SKM-1 treated with dmso at 0.1 percent for 144 hours (cell line): Measurements from ENCODE around the gene KCTD7.
"Not testable (repeated sequence)": the region's sequence is repeated elsewhere in the genome, so short reads cannot be mapped to it uniquely, and the experiment has no call there.

Source experiments
- DNase-seq: peaks from one replicate; lab custom pipeline; 2025; ENCODE audit not compliant: unreplicated experiment; lab: John Stamatoyannopoulos, UW

KCTD7 gene

GRCh38 chr7:66681491-66682349, 53.0 kb downstream of the KCTD7 start:
- peak; percentile 94 for DNase-seq

- DNase-seq = no peak
Observed at GRCh38 chr7:66682350-66683093, 53.8 kb downstream of the KCTD7 start.

DNA sequence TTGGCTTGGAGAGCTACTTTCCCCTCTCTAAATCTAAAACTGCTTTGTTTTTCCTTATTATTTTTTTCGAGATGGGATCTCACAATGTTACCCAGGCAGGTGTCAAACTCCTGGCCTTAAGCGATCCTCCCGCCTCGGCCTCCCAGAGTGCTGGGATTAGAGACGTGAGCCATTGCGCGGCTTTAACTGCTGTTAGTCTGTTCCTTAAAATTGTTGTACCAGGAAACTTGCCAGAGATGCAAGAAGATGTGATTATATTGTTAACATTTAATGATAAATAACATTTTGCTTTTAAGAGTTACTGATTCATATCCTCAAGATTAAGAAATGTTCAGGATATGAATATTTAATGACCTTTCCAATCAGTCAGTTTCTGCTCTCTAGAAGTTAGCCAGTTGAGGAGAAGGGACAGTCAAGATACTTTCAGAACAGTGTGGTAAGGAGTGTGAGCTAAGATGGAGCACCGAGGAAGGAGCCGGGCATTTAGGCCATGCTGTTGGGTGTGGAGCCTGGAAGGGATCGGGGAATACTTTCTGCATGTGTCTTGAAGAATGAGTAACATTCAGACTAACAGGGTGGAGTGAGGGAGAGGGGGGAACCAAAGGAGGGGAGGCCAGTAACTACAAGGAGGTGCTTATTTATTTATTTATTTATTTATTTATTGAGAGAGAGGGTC, 54.6 kb downstream of the KCTD7 start:
- not testable (repeated sequence) for DNase-seq

DNA sequence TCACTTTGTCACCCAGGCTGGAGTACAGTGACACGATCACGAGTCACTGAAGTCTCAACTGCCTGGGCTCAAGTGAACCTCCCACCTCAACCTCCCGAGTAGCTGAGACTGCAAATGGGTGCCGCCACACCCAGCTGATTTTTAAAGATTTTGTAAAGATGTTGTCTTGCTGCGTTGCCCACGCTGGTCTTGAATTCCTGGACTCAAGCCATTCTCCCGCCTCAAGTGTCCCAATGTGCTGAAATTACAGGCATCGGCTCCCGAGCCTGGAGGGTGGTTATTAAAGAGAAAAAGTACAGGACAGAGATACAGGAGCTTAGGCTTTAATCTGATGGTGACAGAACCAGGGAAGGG, 55.1 kb downstream of the KCTD7 start:
- DNase-seq = no peak

- DNase-seq = not testable (repeated sequence)
Observed at GRCh38 chr7:66685663-66686062, 57.0 kb downstream of the KCTD7 start.

DNA sequence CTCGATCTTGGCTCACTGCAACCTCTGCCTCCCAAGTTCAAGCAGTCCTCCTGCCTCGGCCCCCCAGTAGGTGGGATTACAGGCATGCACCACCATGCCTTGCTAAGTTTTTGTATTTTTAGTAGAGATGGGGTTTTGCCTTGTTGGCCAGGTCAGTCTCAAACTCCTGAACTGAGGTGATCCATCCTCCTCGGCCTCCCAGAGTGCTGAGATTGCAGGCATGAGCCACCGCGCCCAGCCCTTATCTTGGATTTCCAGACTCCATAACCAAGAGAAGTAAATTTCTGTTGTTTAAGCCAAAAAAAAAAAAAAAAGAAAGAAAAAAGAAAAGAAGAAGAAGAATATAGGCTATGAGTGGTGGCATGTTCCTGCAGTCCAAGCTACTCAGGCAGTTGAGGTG, 58.5 kb downstream of the KCTD7 start:
- no peak for DNase-seq

DNA sequence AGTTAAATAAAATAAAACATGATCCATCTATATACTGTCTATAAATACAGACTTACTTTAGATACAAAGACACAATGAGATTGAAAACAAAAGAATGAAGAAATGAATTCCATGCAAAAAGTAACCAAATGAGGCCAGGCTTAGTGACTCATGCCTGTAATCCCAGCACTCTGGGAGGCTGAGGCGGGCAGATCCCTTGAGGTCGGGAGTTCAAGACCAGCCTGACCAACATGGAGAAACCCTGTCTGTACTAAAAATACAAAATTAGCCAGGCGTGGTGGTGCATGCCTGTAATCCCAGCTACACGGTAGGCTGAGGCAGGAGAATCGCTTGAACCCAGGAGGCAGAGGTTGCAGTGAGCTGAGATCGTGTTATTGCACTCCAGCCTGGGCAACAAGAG, 59.0 kb downstream of the KCTD7 start:
- DNase-seq = not testable (repeated sequence)

DNA sequence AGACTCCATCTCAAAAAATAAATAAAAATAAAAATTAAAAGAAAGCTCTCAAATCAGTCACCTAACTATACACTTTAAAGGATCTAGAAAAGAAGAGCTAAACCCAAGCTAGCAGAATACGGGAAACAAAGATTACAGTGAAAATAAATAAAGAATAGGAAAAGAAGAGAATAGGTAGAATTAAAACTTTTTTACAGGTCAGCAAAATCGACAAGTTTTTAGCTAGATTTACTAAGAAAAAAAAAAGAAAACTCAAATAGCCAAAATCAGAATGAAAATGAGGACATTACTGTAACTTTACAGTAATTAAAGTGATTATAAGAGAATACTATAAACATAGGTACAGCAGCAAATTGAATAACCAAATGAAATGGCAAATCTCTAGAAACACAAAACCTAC, 60.4 kb downstream of the KCTD7 start:
- no peak for DNase-seq

DNA sequence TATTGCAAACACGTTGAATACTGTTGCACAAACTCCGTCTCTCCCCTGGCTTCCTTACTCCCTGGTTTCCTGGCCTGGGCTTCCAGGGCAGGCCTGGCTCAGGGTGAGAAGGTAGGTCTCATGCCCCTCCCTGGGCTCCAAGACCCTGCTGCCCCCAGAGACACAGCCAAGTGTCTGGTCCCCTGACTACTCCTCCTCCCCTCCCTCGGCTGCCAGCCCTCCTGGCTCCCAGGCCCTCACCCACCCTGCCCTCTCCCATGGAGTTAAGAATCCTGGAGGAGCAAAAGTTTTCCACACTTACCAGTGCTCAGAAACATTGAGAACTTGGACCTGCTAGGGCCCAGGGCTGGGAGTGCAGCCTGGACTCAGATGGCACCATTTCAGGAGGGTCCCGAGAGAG, 64.7 kb downstream of the KCTD7 start:
- no peak for DNase-seq
